ENCODE data around the gene ARHGEF4. TPM values are rescaled to one million over a fixed set of nuclear protein-coding genes. Genes with fewer than 3 reads are reported as not detected.

ARHGEF4 gene
- total RNA-seq, 2 experiments from 2014 or later: 0.30 to 0.41 TPM

GRCh38 chr2:130805613-130806012 is 31.1 kb upstream of the ARHGEF4 start:
- Mint-ChIP-seq H3K4me3 (no peak overlapping the region), H3K36me3 (no peaks in the 10 kb centered on the region), H3K9me3 (ENCODE audit: low read depth) (no peaks in the 10 kb centered on the region), H3K27me3 (peaks cover 16% of the 10 kb centered on the region), H3K4me1 (peaks cover 14% of the 10 kb centered on the region), H3K27ac (no peak overlapping the region)
- CTCF ChIA-PET: no interaction called here
- DNase-seq (no peak), ATAC-seq (no peak)

GRCh38 chr2:130806370-130806769 is 30.3 kb upstream of the ARHGEF4 start:
- Mint-ChIP-seq H3K4me1 (peaks cover 14% of the 10 kb centered on the region), H3K27me3 (peaks cover 24% of the 10 kb centered on the region), H3K27ac (no peak overlapping the region), H3K36me3 (no peaks in the 10 kb centered on the region), H3K4me3 (no peak overlapping the region), H3K9me3 (ENCODE audit: low read depth) (no peaks in the 10 kb centered on the region)
- CTCF ChIA-PET: interaction anchor here (1.3 kb wide), 1 partner anchor 9 kb away, joined by 8 read pairs; no protein-coding TSS in a partner anchor
- ATAC-seq: peak; percentile 36
- DNase-seq: no peak

DNA sequence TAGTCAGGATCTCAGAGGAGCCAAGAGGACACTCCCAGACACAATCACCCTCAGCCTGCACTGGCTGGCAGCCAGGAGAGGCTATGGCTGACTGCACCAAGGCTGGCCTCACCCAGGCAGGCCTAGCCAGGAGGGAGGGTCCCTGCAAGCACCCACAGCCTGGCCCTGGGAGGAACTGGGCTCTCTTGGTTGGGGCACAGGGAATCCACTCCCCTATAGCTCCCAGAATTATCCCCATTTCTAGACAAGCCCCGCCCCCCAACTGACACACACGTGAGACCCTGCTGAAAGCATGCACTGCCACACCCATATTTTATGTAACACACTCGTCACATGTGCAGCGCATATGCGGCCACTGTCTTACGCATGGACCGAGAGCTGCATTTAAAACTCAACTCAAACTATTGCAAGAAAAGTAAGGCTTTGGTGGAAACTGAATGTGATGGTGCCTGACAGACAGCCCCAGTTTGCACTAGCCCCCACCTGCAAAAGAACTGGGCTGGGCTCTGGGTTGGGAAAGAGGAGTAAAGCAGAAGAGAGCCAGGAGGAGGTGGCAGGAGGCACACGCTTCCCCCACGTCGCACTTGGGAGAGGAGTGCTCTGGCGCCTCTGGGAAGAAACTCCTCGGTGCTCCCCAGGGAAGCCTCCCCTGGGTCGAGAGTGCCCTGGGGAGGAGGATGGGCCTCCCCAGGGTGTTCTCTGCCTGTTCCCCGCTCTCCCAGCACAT is 28.9 kb upstream of the ARHGEF4 start:
- DNase-seq (no peak), ATAC-seq (no peak)
- H3K27me3 Mint-ChIP-seq: peaks cover 32% of the 10 kb centered on the region
- CTCF ChIA-PET: interaction anchor here (1.4 kb wide), 1 partner anchor 10 kb away, joined by 4 read pairs; no protein-coding TSS in a partner anchor
- no peaks in the 10 kb centered on the region for H3K9me3 Mint-ChIP-seq (ENCODE audit: low read depth)
- peaks cover 14% of the 10 kb centered on the region for H3K4me1 Mint-ChIP-seq
- H3K36me3 Mint-ChIP-seq: no peaks in the 10 kb centered on the region
- H3K27ac Mint-ChIP-seq: no peak overlapping the region
- H3K4me3 Mint-ChIP-seq: no peak overlapping the region

DNA sequence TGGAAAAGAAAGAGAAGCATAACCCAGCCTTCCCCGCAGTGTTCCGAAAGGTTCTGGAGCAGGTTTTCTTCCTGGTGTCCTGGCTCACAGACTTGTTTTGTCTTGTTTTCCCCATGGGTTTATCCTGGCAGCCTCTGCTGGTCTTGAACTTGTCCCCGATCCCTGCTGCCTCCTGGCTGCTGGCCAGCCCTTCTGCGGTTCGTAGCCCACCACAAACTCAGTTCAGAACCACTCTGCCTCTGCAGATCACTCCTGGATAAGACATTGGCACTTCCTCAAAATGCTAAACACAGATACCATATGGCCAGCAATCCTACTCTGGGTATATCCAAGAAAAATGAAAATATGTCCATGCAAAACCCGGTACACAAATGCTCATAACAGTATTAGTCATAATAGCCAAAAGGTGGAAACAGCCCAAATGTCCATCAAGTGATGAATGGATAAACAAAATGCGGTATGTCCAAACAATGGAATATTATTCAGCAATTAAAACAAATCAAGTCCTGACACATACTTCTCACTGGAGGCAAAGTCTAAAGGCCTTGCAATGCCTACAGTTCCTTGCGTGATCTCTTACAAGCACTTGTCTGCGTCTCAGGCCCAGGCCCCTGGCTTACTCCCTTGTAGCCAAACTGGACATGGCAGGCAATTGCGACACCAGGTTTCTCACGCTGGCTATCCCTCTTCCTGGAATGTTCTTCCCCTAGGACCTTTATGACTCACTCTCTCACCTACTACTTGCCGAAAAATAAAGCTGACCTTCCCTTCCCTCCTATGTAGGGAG is 28.0 kb upstream of the ARHGEF4 start:
- Mint-ChIP-seq H3K9me3 (ENCODE audit: low read depth) (no peaks in the 10 kb centered on the region), H3K27me3 (peaks cover 32% of the 10 kb centered on the region), H3K4me3 (no peak overlapping the region), H3K36me3 (no peaks in the 10 kb centered on the region), H3K27ac (no peak overlapping the region), H3K4me1 (peaks cover 14% of the 10 kb centered on the region)
- no peak for ATAC-seq
- DNase-seq: no peak
- CTCF ChIA-PET: interaction anchor here (0.6 to 1.4 kb wide), 4 partner anchors 10 to 174 kb away, joined by 3 to 4 read pairs (median 4); no protein-coding TSS in a partner anchor

- Mint-ChIP-seq H3K36me3 (no peaks in the 10 kb centered on the region), H3K4me1 (peaks cover 12% of the 10 kb centered on the region), H3K4me3 (no peak overlapping the region), H3K27ac (no peak overlapping the region), H3K9me3 (ENCODE audit: low read depth) (no peaks in the 10 kb centered on the region), H3K27me3 (peaks cover 31% of the 10 kb centered on the region)
- no peak for ATAC-seq
- CTCF ChIA-PET: interaction anchor here (1.6 kb wide), 1 partner anchor 59 kb away, joined by 3 read pairs; no protein-coding TSS in a partner anchor
- DNase-seq: no peak
These were observed 26.2 kb upstream of the ARHGEF4 start for GRCh38 chr2:130810490-130810889.

DNA sequence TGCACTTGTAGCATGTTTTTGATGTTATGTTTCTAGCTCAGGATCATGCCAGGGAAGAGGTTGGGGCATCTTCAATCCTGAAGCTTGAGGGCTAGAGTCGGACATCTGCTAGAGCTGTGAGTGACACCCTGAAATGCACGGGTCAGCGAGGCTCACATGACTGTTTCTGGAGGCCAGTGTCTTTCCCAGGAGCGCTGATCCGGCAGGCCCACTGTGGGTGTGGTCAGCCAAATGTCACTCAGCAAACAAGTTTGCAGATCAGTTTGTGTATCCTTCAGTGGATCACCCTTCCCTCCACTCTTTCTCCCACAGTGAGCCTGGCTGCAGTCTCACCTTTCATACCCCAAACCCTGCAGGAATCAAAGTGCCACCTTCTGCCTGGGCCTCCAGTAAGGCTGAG is 23.0 kb upstream of the ARHGEF4 start:
- CTCF ChIA-PET: interaction anchor here (3.0 kb wide), 1 partner anchor 16 kb away, joined by 14 read pairs; no protein-coding TSS in a partner anchor
- Mint-ChIP-seq H3K4me1 (no peaks in the 10 kb centered on the region), H3K27ac (no peak overlapping the region), H3K27me3 (peaks cover 29% of the 10 kb centered on the region), H3K36me3 (no peaks in the 10 kb centered on the region), H3K4me3 (no peak overlapping the region), H3K9me3 (ENCODE audit: low read depth) (no peaks in the 10 kb centered on the region)
- DNase-seq: no peak
- ATAC-seq: no peak

DNA sequence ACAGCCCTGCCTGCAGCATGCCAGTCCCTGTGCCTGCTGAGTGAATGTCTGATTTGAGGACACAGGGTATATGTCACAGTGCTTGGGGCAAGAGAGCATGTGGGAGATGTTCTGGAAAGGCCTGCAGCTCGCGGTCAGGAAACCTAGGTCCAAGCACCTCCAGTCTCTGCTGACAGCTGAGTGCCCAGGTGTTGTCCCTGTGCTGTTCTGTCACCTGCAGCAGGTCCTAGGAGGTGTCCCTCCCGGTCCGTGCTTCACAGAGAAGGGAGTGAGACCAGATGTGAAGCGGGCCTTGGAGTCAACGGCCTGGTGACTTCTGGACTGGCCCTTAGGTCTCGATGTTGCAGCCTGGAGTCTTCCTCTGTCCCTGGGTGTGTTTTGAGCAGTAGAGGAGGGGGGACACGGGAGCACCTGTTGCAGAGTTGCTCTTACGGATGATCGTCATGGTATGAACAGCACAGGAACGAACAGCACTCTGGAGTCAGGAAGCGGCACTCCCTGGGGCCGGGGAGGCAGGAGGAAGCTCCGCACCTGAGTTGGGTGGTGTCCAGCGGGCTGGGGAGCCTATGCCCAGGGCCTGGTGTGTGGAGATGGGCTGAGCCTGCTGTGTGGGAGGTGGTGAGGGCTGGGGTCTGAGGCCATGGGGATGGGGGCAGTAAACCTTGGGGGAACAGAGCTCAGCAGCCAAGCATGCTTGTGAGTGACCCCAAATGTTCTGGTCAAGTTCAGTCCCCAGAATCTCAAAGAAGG is 21.6 kb upstream of the ARHGEF4 start:
- Mint-ChIP-seq H3K9me3 (ENCODE audit: low read depth) (no peaks in the 10 kb centered on the region), H3K4me1 (no peaks in the 10 kb centered on the region), H3K36me3 (no peaks in the 10 kb centered on the region), H3K27ac (no peak overlapping the region), H3K27me3 (peaks cover 32% of the 10 kb centered on the region), H3K4me3 (no peak overlapping the region)
- ATAC-seq (no peak), DNase-seq (peak; percentile 22)
- CTCF ChIA-PET: no interaction called here

GRCh38 chr2:130818809-130819208 is 17.9 kb upstream of the ARHGEF4 start:
- Mint-ChIP-seq H3K36me3 (no peaks in the 10 kb centered on the region), H3K27ac (no peak overlapping the region), H3K27me3 (peaks cover 12% of the 10 kb centered on the region), H3K4me1 (peaks cover 4% of the 10 kb centered on the region), H3K9me3 (ENCODE audit: low read depth) (no peaks in the 10 kb centered on the region), H3K4me3 (no peak overlapping the region)
- DNase-seq (no peak), ATAC-seq (no peak)
- CTCF ChIA-PET: interaction anchor here (1.4 kb wide), 1 partner anchor 20 kb away, joined by 3 read pairs; no protein-coding TSS in a partner anchor

GRCh38 chr2:130819226-130819607 is 17.5 kb upstream of the ARHGEF4 start:
- ATAC-seq: no peak

DNA sequence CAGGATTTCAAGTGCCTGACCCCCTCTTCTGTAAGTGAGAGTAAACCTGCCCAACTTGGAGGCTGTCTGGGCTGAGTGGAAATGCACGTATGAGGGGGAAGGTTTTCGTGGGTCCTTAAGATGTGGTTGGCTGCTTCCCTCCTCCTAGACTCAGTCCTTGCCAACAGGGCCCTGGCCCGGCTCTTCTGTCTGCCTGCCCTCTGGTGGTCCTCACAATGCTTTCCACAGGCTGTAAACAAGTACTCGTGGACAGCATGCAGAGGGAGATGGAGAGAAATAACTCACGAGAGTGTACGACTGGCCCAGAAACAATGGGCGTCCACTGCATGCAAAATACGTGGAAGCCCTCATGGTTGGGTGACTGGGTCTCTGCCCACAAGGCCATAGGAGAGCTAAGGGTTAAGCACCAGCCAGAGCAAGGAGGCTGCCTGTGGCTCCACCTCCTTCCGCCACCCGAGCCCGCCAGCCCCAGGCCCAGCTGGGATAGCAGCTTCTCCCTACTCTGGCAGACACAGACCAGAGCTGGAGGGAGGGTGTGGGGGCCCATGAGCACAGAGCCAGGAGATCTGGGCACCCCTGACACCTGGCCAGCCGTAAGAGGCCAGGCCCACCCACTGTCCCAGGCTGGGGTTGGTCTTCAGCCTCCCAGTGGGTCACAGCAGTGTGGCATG is 17.0 kb upstream of the ARHGEF4 start:
- Mint-ChIP-seq H3K9me3 (ENCODE audit: low read depth) (no peaks in the 10 kb centered on the region), H3K27me3 (peaks cover 11% of the 10 kb centered on the region), H3K4me3 (no peak overlapping the region), H3K36me3 (no peaks in the 10 kb centered on the region), H3K4me1 (peaks cover 13% of the 10 kb centered on the region), H3K27ac (no peak overlapping the region)
- DNase-seq (no peak), ATAC-seq (no peak)
- CTCF ChIA-PET: interaction anchor here (1.4 kb wide), 1 partner anchor 21 kb away, joined by 3 read pairs; no protein-coding TSS in a partner anchor

More at GRCh38 chr2:130819226-130819607, 17.5 kb upstream of the ARHGEF4 start:
- H3K36me3 Mint-ChIP-seq: no peaks in the 10 kb centered on the region
- H3K27me3 Mint-ChIP-seq: peaks cover 11% of the 10 kb centered on the region
- no peaks in the 10 kb centered on the region for H3K9me3 Mint-ChIP-seq (ENCODE audit: low read depth)
- no peak overlapping the region for H3K27ac Mint-ChIP-seq
- no peak overlapping the region for H3K4me3 Mint-ChIP-seq
- CTCF ChIA-PET: interaction anchor here (1.4 kb wide), 1 partner anchor 21 kb away, joined by 3 read pairs; no protein-coding TSS in a partner anchor
- DNase-seq: no peak
- peaks cover 8% of the 10 kb centered on the region for H3K4me1 Mint-ChIP-seq

DNA sequence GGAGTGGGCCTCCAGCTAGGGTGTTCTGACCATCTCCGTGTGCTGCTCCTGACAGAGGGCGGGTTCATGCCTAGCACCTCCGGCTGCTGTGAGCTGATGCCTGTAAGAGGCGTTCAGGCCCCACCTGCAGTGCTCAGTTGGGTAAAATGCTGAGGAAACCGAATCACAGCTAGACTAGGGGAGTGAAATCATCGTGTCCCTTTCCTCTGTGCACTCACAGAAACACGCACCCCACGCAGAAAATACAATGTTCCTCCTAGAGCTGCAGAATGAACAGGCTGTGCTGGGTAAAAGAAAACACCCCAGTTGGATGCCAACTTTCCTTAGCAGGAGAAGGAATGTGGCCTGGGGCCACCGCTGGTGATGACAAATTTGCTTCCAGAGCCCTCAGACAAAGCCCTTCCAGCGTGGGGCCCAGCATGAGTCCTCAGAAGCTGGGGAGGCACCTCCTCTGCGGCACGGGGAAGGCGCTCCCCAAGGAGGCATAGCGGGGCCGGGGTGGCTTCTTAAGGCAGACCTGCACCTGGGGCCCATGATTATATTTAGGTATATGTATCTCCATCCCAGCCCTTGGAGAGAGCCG is 16.3 kb upstream of the ARHGEF4 start:
- peaks cover 18% of the 10 kb centered on the region for H3K4me1 Mint-ChIP-seq
- no peak for ATAC-seq
- no peak overlapping the region for H3K27ac Mint-ChIP-seq
- CTCF ChIA-PET: interaction anchor here (1.4 to 1.7 kb wide), 2 partner anchors 22 kb away, joined by 3 to 10 read pairs; no protein-coding TSS in a partner anchor
- H3K9me3 Mint-ChIP-seq (ENCODE audit: low read depth): no peaks in the 10 kb centered on the region
- no peak for DNase-seq
- peaks cover 11% of the 10 kb centered on the region for H3K27me3 Mint-ChIP-seq
- H3K4me3 Mint-ChIP-seq: no peak overlapping the region
- no peaks in the 10 kb centered on the region for H3K36me3 Mint-ChIP-seq

DNA sequence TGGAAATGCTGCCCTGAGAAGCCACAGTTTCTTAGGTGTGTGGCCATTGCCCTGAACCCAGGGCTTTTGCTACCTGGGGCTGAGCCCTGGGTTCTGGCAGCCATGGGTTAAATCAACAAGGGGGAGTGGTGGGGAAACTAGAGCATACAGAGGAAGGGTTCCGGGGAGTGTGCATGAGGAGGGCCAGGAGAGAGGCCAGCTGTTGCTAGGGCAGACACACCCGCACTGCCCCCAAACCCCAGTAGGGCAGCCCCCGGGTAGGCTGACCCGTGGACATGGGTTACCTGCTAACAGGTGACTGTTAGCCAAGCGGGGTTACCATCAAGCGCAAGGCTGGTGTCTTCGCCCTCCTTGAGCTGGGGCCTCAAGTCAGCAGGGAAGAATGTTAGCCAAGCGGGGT is 14.8 kb upstream of the ARHGEF4 start:
- Mint-ChIP-seq H3K4me3 (no peak overlapping the region), H3K36me3 (no peaks in the 10 kb centered on the region), H3K9me3 (ENCODE audit: low read depth) (no peaks in the 10 kb centered on the region), H3K4me1 (peaks cover 19% of the 10 kb centered on the region), H3K27me3 (peaks cover 18% of the 10 kb centered on the region), H3K27ac (no peak overlapping the region)
- CTCF ChIA-PET: interaction anchor here (0.7 to 1.7 kb wide), 2 partner anchors 21 to 24 kb away, joined by 3 to 10 read pairs; no protein-coding TSS in a partner anchor
- no peak for ATAC-seq
- DNase-seq: no peak

Measured in activated CD8-positive, alpha-beta memory T cell treated with anti-CD3 and anti-CD28 coated beads, Interleukin-2, amount 10 ng/mL, durations not matched to agents 7 days and 5 days (primary cell).